Adrenal gland (tissue), 5 donors: Measurements from ENCODE around the gene DLK2.
"Not testable (repeated sequence)": the region's sequence is repeated elsewhere in the genome, so short reads cannot be mapped to it uniquely, and the experiment has no call there.

Source experiments
- CTCF ChIP-seq, 6 experiments: fragments of 450-650 bp in 4 of 6; fragments of 200-600 bp in 2 of 6; sonication (generic) in 1 of 6; IDR thresholded peaks; 1 replicate in 5 of 6; 2 replicates in 1 of 6; pipeline versions ENCODE4 v1.5.1 to v1.8.0; 2016 to 2021; ENCODE audit warnings: antibody characterized with exemption in 6 of 6, mild to moderate bottlenecking in 2 of 6, moderate library complexity in 1 of 6
- POLR2A ChIP-seq, 2 donors: fragments of 450-650 bp; IDR thresholded peaks; one replicate each; pipeline ENCODE4 v1.6.1; 2017; ENCODE audit warnings: antibody characterized with exemption in 2 of 2, mild to moderate bottlenecking in 2 of 2, moderate library complexity in 1 of 2
- donor health status: DM: no; HTN: no; CAD: no.

GRCh38 chr6:43410776-43411175, 44.6 kb downstream of the DLK2 start:
- TF ChIP-seq CTCF, POLR2A (IDR thresholded peaks at IDR 0.05): not testable (repeated sequence)
